GM12878 (cell line): Measurements from ENCODE around the gene SPTA1. TPM values are rescaled to one million over a fixed set of nuclear protein-coding genes. Genes with fewer than 3 reads are reported as not detected.

Source experiments
- ATAC-seq: fragments of 200-7000 bp; cut with Tn5 transposase; 3 replicates; pipeline ENCODE4 v1.9.1; 2020; ENCODE audit warnings: mild to moderate bottlenecking, moderate library complexity
- BruUV-seq: library from RNA; stranded (reverse); fragments of 400-500 nt; replicated peaks from 2 replicates; lab custom pipeline; 2021; lab: Mats Ljungman, UMichigan
- CTCF ChIA-PET: fragments of 300-600 bp; sonication (Branson Sonifier 250); formaldehyde crosslinking; extraction: SDS; loops from one replicate; lab custom pipeline; 2021; ENCODE audit warnings: inconsistent platforms; lab: Yijun Ruan, JAX
- POLR2A ChIA-PET: fragments of 350-600 bp; formaldehyde crosslinking; extraction: SDS; loops from one replicate; lab custom pipeline; 2021; ENCODE audit warnings: inconsistent platforms; lab: Charles Lee
- RAD21 ChIA-PET: fragments of 300-600 bp; sonication (Branson Sonifier 250); formaldehyde crosslinking; loops from one replicate; lab custom pipeline; 2023; ENCODE audit warnings: antibody characterized with exemption; ENCODE audit not compliant: unreplicated experiment; lab: Charles Lee
- SMC1A ChIA-PET: fragments of 300-600 bp; sonication (Branson Sonifier 250); formaldehyde crosslinking; loops from one replicate; lab custom pipeline; 2023; ENCODE audit not compliant: unreplicated experiment, uncharacterized antibody; lab: Charles Lee
- DNase-seq: peaks from one replicate; pipeline ENCODE4 v3.0.0-alpha.2; 2011; ENCODE audit warnings: low read depth, low spot score
- FAIRE-seq: peaks from 3 replicates; lab custom pipeline; 2011; peaks lifted over from hg19 to GRCh38; lab: Jason Lieb, UNC
- H2AFZ ChIP-seq: 2 replicates; pipeline ENCODE4 v1.6.0; 2011; ENCODE audit warnings: low read depth, low read length, control low read depth; ENCODE audit not compliant: control insufficient read depth
- H3K27ac ChIP-seq: 2 replicates; pipeline ENCODE4 v1.5.1; 2011; ENCODE audit warnings: control low read depth; ENCODE audit not compliant: control insufficient read depth, insufficient read depth
- H3K27me3 ChIP-seq, 2 experiments: replicated peaks in 1 of 2; 2 replicates each; pipeline versions ENCODE4 v1.6.0 to v1.6.1; 2011; ENCODE audit warnings: low read length in 1 of 2; ENCODE audit not compliant: control insufficient read depth in 2 of 2, insufficient read depth in 2 of 2
- H3K36me3 ChIP-seq, 2 experiments: 2 replicates each; pipeline ENCODE4 v1.5.1; 2011; ENCODE audit warnings: low read length in 1 of 2; ENCODE audit not compliant: control insufficient read depth in 2 of 2, insufficient read depth in 2 of 2
- H3K4me1 ChIP-seq: 2 replicates; pipeline ENCODE4 v1.6.1; 2011; ENCODE audit warnings: mild to moderate bottlenecking, low read length, moderate library complexity, mixed read lengths; ENCODE audit not compliant: control insufficient read depth, insufficient read depth
- H3K4me2 ChIP-seq: 2 replicates; pipeline ENCODE4 v1.6.0; 2011; ENCODE audit warnings: control low read depth; ENCODE audit not compliant: control insufficient read depth, insufficient read depth
- H3K4me3 ChIP-seq: fragments of 200-600 bp; sonication (generic); 2 replicates; pipeline ENCODE4 v1.5.1; 2016
- H3K79me2 ChIP-seq: 2 replicates; pipeline ENCODE4 v1.6.0; 2011; ENCODE audit warnings: low read length; ENCODE audit not compliant: control insufficient read depth, insufficient read depth
- H3K9ac ChIP-seq: 2 replicates; pipeline ENCODE4 v1.8.0; 2011; ENCODE audit warnings: low read length, control low read depth, mixed read lengths; ENCODE audit not compliant: control insufficient read depth, insufficient read depth
- H3K9me3 ChIP-seq: replicated peaks from 3 replicates; pipeline ENCODE4 v1.5.1; 2011; ENCODE audit warnings: mild to moderate bottlenecking, low read length; ENCODE audit not compliant: control insufficient read depth, insufficient read depth
- H4K20me1 ChIP-seq: 2 replicates; pipeline ENCODE4 v1.6.0; 2011; ENCODE audit not compliant: control insufficient read depth, insufficient read depth
- BACH1 ChIP-seq: fragments of 450-650 bp; IDR thresholded peaks from 2 replicates; pipeline ENCODE4 v1.6.1; 2017; ENCODE audit warnings: mild to moderate bottlenecking, borderline replicate concordance
- CBX3 ChIP-seq: fragments of 200-600 bp; sonication (generic); IDR thresholded peaks from 2 replicates; pipeline ENCODE4 v1.6.1; 2016; ENCODE audit warnings: low read depth, borderline replicate concordance
- E2F8 ChIP-seq: fragments of 450-650 bp; IDR thresholded peaks from 2 replicates; pipeline ENCODE4 v1.6.1; 2018; ENCODE audit warnings: mild to moderate bottlenecking, low read depth, moderate library complexity; ENCODE audit not compliant: partially characterized antibody
- EED ChIP-seq: sonication (generic); IDR thresholded peaks from 2 replicates; pipeline ENCODE4 v1.6.1; 2016; ENCODE audit warnings: antibody characterized with exemption, low read depth
- EP300 ChIP-seq, 2 experiments: fragments of 150-350 bp in 1 of 2; IDR thresholded peaks; 2 replicates each; pipeline ENCODE4 v1.6.1; 2011 to 2012; ENCODE audit warnings: low read depth in 2 of 2, low read length in 2 of 2, borderline replicate concordance in 1 of 2, improper control_type of control experiment in 1 of 2, inconsistent platforms in 1 of 2; ENCODE audit not compliant: control insufficient read depth in 1 of 2
- FOS ChIP-seq: IDR thresholded peaks from 3 replicates; pipeline ENCODE4 v1.6.1; 2011; ENCODE audit warnings: borderline replicate concordance; ENCODE audit not compliant: insufficient read length; ENCODE audit errors: extremely low read depth
- FOXM1 ChIP-seq: IDR thresholded peaks from 2 replicates; pipeline ENCODE4 v1.6.1; 2012; ENCODE audit warnings: low read depth, mild to moderate bottlenecking, inconsistent platforms, low read length, moderate library complexity
- RAD21 ChIP-seq: IDR thresholded peaks from 2 replicates; pipeline ENCODE4 v1.6.1; 2011; ENCODE audit warnings: mild to moderate bottlenecking, low read depth, low read length, moderate library complexity; ENCODE audit not compliant: insufficient read depth
- RBBP5 ChIP-seq: fragments of 200-600 bp; sonication (generic); conservative IDR thresholded peaks from 2 replicates; pipeline ENCODE4 v1.6.1; 2016
- RELB ChIP-seq: fragments of 450-650 bp; IDR thresholded peaks from 2 replicates; pipeline ENCODE4 v1.6.1; 2017; ENCODE audit warnings: low read depth, mild to moderate bottlenecking, moderate library complexity
- RFX5 ChIP-seq: IDR thresholded peaks from 2 replicates; pipeline ENCODE4 v1.6.1; 2011; ENCODE audit warnings: low read depth, low read length, improper control_type of control experiment
- WGBS: methylation state at CpG from one replicate; pipeline ENCODE4 v1.1.6; 2016; ENCODE audit warnings: low lambda C conversion rate; ENCODE audit not compliant: insufficient replicate concordance, insufficient coverage; ENCODE audit errors: missing lambda C conversion rate; 5-methylcytosine and 5-hydroxymethylcytosine counted together
- in situ Hi-C: fragments of 300-500 bp; cut with MboI; formaldehyde crosslinking; loops from 9 replicates; pipeline ENCODE4 v1.14.3; 2018; ENCODE audit warnings: mixed read lengths
- intact Hi-C: fragments of 100-400 bp; cut with micrococcal nuclease; formaldehyde crosslinking; loops from one replicate; pipeline ENCODE4 v1.14.2; 2022; ENCODE audit not compliant: unreplicated experiment
- polyA plus RNA-seq, 11 experiments: library from polyadenylated mRNA; depleted of rRNA in 4 of 11; unstranded in 6 of 11; stranded (reverse) in 5 of 11; fragments of >200 nt; fragmentation: Nextera tagmentation in 4 of 11; fragmentation: Illumina TruSeq in 1 of 11; extraction: Ambion mirVana in 4 of 11; extraction: Trizol in 1 of 11; gene quantifications; 1 replicate in 1 of 11; 2 replicates in 10 of 11; pipeline versions ENCODE4 v1.2.1 to v1.2.3, GENCODE V29; 2011 to 2016; ENCODE audit warnings: inconsistent platforms in 2 of 11, missing spikeins in 2 of 11, low read depth in 1 of 11
- total RNA-seq, 4 experiments: library from RNA; depleted of rRNA in 3 of 4; stranded (reverse); fragments of >200 nt in 3 of 4; fragmentation: Illumina TruSeq in 1 of 4; extraction: Trizol in 1 of 4; gene quantifications; 2 replicates each; pipeline versions ENCODE4 v1.2.1 to v1.2.3, GENCODE V29; 2013 to 2021
- TF ChIP-seq, protein P1 (sequence below): fragments of 450-650 bp; IDR thresholded peaks from 2 replicates; pipeline ENCODE4 v1.6.1; 2016; ENCODE audit warnings: mild to moderate bottlenecking

SPTA1 gene
- total and polyA plus RNA-seq, 10 of the 15 experiments (the other 5 are each of a cell fraction or from before 2014, with no cell fraction given) = under 0.01 to 0.21 (median 0.12) TPM; not detected in 5

GRCh38 chr1:158579733-158580132 is 106.8 kb downstream of the SPTA1 start, which contains the start of gene OR10X1:
Gene OR10X1, minus strand, starts transcription at chr1:158579899. Its CDS starts 0 bp downstream, at chr1:158579899.
- BruUV-seq = no TSS peak
- FAIRE-seq (no peak), DNase-seq (no peak), ATAC-seq (no peak)
- H4K20me1 ChIP-seq = no peaks in the 10 kb centered on the region
- ChIA-PET RAD21 (no interaction called here), SMC1A (interaction anchor here (1.5 kb wide), 1 partner anchor 8 kb away, joined by 4 read pairs; no protein-coding TSS in a partner anchor), CTCF (no interaction called here), POLR2A (no interaction called here)
- no peak within 1 kb of the TSS for H2AFZ ChIP-seq
- no peak within 1 kb of the TSS for H3K4me3 ChIP-seq
- H3K9me3 ChIP-seq = no peaks in the 10 kb centered on the region
- no peak within 1 kb of the TSS for H3K9ac ChIP-seq
- no peaks in the 10 kb centered on the region for H3K4me1 ChIP-seq
- H3K27me3 ChIP-seq = no peaks in the 10 kb centered on the region
- no peak within 1 kb of the TSS for H3K27ac ChIP-seq
- H3K4me2 ChIP-seq = no peak within 1 kb of the TSS
- H3K36me3 ChIP-seq = no peaks in the 10 kb centered on the region
- TF ChIP-seq, protein P1, sequence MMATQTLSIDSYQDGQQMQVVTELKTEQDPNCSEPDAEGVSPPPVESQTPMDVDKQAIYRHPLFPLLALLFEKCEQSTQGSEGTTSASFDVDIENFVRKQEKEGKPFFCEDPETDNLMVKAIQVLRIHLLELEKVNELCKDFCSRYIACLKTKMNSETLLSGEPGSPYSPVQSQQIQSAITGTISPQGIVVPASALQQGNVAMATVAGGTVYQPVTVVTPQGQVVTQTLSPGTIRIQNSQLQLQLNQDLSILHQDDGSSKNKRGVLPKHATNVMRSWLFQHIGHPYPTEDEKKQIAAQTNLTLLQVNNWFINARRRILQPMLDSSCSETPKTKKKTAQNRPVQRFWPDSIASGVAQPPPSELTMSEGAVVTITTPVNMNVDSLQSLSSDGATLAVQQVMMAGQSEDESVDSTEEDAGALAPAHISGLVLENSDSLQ = no peak
- TF ChIP-seq FOS (no peak), EP300 (IDR thresholded peaks at IDR 0.05; ENCODE audit: borderline replicate concordance in 1 of 2, control insufficient read depth in 1 of 2, low read depth in 2 of 2, low read length in 2 of 2) (no peak)
- intact Hi-C loops (no loop called here), in situ Hi-C loops (no loop called here)
- WGBS = 0% methylated on average over 1 of the region's 1 CpG
- H3K79me2 ChIP-seq = no peaks in the 10 kb centered on the region

- ATAC-seq (no peak), FAIRE-seq (no peak), DNase-seq (no peak)
- no peaks in the 10 kb centered on the region for H3K27me3 ChIP-seq
- H3K36me3 ChIP-seq = no peaks in the 10 kb centered on the region
- ChIA-PET SMC1A (interaction anchor here (0.6 kb wide), 1 partner anchor 105 kb away, joined by 3 read pairs; no protein-coding TSS in a partner anchor), RAD21 (no interaction called here), CTCF (no interaction called here), POLR2A (no interaction called here)
- no peak overlapping the region for H3K9ac ChIP-seq
- intact Hi-C loops = no loop called here
- WGBS = 59% methylated on average over 3 of the region's 3 CpGs
- H3K4me2 ChIP-seq = no peak overlapping the region
- no peaks in the 10 kb centered on the region for H3K9me3 ChIP-seq
- H3K79me2 ChIP-seq = no peaks in the 10 kb centered on the region
- in situ Hi-C loops = no loop called here
- no TSS peak for BruUV-seq
- H3K4me1 ChIP-seq = no peaks in the 10 kb centered on the region
- H3K4me3 ChIP-seq = no peak overlapping the region
- no peaks in the 10 kb centered on the region for H4K20me1 ChIP-seq
- H3K27ac ChIP-seq = no peak overlapping the region
- H2AFZ ChIP-seq = no peak overlapping the region
- TF ChIP-seq RELB = no peak
- TF ChIP-seq E2F8 = no peak
- no peak for TF ChIP-seq CBX3
- TF ChIP-seq EED = no peak
- TF ChIP-seq FOXM1 = no peak
- no peak for TF ChIP-seq RFX5
- no peak for TF ChIP-seq BACH1
- TF ChIP-seq RAD21 = no peak
- TF ChIP-seq RBBP5 = no peak
Measured at GRCh38 chr1:158577561-158577960, 109.0 kb downstream of the SPTA1 start.
